Osteoblast (primary cell): ENCODE results near the gene SH3D19. TPM values are rescaled to one million over a fixed set of nuclear protein-coding genes. Genes with fewer than 3 reads are reported as not detected.
A peak's percentile ranks its signal among the peaks of the same experiment; 100 is the strongest.

ENCODE experiments used
- DNase-seq: peaks from one replicate; pipeline ENCODE4 v3.0.0; 2011; ENCODE audit warnings: low spot score, mixed read lengths; ENCODE audit not compliant: insufficient read length; ENCODE audit errors: missing footprints
- H2AFZ ChIP-seq: 2 replicates; pipeline ENCODE4 v1.6.0; 2011; ENCODE audit warnings: mild to moderate bottlenecking, low read length
- H3K27ac ChIP-seq: 2 replicates; pipeline ENCODE4 v1.5.1; 2011; ENCODE audit warnings: mild to moderate bottlenecking, low read depth, low read length, moderate library complexity
- H3K27me3 ChIP-seq: 2 replicates; pipeline ENCODE4 v1.6.0; 2012; ENCODE audit warnings: mild to moderate bottlenecking, control low read depth, inconsistent platforms, low read length, moderate library complexity; ENCODE audit not compliant: insufficient read depth
- H3K36me3 ChIP-seq: 2 replicates; pipeline ENCODE4 v1.5.1; 2011; ENCODE audit warnings: mild to moderate bottlenecking, low read length, control low read depth, moderate library complexity; ENCODE audit not compliant: insufficient read depth
- H3K4me1 ChIP-seq: 2 replicates; pipeline ENCODE4 v1.5.1; 2011; ENCODE audit warnings: mild to moderate bottlenecking, low read length, control low read depth, moderate library complexity; ENCODE audit not compliant: insufficient read depth
- H3K4me2 ChIP-seq: 2 replicates; pipeline ENCODE4 v1.6.0; 2011; ENCODE audit warnings: mild to moderate bottlenecking, low read length; ENCODE audit not compliant: insufficient read depth
- H3K4me3 ChIP-seq: fragments of 200-600 bp; sonication (generic); 3 replicates; pipeline ENCODE4 v1.5.1; 2012; ENCODE audit warnings: mild to moderate bottlenecking, low read length, inconsistent platforms; ENCODE audit not compliant: insufficient read depth
- H3K79me2 ChIP-seq: 2 replicates; pipeline ENCODE4 v1.6.0; 2012; ENCODE audit warnings: mild to moderate bottlenecking, low read length, control low read depth, inconsistent platforms; ENCODE audit not compliant: insufficient read depth
- H3K9me3 ChIP-seq: 2 replicates; pipeline ENCODE4 v1.5.1; 2011; ENCODE audit warnings: low read depth, low read length, control low read depth
- H4K20me1 ChIP-seq: 2 replicates; pipeline ENCODE4 v1.6.0; 2012; ENCODE audit warnings: mild to moderate bottlenecking, low read length, control low read depth; ENCODE audit not compliant: insufficient read depth
- total RNA-seq: library from RNA; depleted of rRNA; stranded (reverse); fragments of >200 nt; gene quantifications from 2 replicates; pipeline ENCODE4 v1.2.3, GENCODE V29; 2012
- TF ChIP-seq, protein P1 (sequence below): IDR thresholded peaks from 2 replicates; pipeline ENCODE4 v1.5.1; 2011; ENCODE audit warnings: mild to moderate bottlenecking, low read depth, low read length, moderate library complexity; ENCODE audit errors: extremely low read depth

SH3D19 gene
- total RNA-seq, 1 donor = 74.9 TPM

DNA sequence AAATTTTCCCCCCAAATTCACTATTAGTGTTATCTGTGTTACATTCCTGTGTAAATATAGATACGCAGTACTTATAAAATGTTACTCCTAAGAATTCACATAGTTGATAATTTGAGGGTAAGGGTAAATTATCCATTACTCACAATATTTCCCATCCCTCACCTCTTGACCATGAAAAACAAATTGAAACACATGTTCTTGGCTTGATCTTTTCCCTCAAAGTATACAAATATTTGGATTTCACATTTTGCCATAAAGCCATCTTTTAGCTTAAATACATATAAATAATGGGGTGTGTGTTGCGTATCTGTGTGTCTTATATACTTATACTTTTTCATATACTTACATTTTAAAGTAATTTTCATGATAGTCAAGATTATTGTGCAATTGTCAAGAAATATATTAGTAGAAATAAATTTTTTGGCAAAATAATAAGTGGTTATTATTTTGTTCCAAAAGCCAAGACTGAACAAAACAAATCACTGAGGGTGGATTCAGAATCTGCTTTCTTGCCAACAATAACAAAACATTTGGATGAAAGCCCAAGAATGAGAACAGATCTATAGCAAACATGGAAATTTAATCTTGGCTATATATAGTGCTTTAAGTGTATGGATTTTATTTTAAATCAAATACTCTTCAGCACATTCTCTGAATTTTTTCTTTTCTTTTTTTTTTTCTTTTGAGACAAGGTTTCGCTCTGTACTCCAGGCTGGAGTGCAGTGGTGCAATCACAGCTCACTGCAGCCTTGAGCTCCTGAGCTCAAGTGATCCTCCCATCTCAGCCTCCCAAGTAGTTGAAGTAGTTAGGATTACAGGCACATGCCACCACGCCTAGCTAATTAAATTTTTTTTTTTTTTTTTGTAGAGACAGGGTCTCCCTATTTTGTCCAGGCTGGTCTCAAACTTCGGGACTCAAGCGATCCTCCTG, 97.0 kb downstream of the SH3D19 start:
- Histone ChIP-seq H3K4me2 (peak overlapping the region; percentile 92), H4K20me1 (no peaks in the 10 kb centered on the region), H3K9me3 (no peaks in the 10 kb centered on the region), H3K4me3 (peak overlapping the region; percentile 71), H3K27ac (peak overlapping the region; percentile 81), H3K27me3 (no peaks in the 10 kb centered on the region), H2AFZ (peak overlapping the region; percentile 56), H3K4me1 (peaks cover 22% of the 10 kb centered on the region), H3K79me2 (peaks cover 4% of the 10 kb centered on the region), H3K36me3 (no peaks in the 10 kb centered on the region)
- peak; percentile 80 for DNase-seq
- TF ChIP-seq, protein P1, sequence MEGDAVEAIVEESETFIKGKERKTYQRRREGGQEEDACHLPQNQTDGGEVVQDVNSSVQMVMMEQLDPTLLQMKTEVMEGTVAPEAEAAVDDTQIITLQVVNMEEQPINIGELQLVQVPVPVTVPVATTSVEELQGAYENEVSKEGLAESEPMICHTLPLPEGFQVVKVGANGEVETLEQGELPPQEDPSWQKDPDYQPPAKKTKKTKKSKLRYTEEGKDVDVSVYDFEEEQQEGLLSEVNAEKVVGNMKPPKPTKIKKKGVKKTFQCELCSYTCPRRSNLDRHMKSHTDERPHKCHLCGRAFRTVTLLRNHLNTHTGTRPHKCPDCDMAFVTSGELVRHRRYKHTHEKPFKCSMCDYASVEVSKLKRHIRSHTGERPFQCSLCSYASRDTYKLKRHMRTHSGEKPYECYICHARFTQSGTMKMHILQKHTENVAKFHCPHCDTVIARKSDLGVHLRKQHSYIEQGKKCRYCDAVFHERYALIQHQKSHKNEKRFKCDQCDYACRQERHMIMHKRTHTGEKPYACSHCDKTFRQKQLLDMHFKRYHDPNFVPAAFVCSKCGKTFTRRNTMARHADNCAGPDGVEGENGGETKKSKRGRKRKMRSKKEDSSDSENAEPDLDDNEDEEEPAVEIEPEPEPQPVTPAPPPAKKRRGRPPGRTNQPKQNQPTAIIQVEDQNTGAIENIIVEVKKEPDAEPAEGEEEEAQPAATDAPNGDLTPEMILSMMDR = no peak

DNA sequence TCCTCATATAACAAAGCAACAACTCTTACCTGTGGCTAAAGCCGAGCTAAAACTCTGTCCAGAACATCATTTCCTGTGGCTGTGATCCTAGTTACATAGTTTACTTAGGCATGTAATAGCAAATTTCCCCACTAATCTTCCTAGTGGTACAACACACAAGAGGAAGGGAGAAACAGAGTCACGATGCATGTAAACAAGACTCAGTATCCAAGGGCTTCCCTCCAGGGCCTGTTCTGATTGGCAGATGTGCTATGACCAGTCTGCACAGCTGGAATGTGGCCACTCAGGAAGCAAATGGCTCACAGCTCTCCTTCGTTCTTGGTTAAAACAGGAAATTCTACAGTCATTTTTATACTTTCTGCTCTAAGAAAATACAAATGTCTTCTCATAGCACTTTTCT, 97.7 kb downstream of the SH3D19 start:
- Histone ChIP-seq H3K4me1 (peaks cover 22% of the 10 kb centered on the region), H3K79me2 (peaks cover 4% of the 10 kb centered on the region), H3K27me3 (no peaks in the 10 kb centered on the region), H3K4me2 (peak overlapping the region; percentile 92), H3K36me3 (no peaks in the 10 kb centered on the region), H2AFZ (peak overlapping the region; percentile 56), H3K9me3 (no peaks in the 10 kb centered on the region), H3K4me3 (peak overlapping the region; percentile 71), H3K27ac (peak overlapping the region; percentile 81), H4K20me1 (no peaks in the 10 kb centered on the region)
- TF ChIP-seq, protein P1 = no peak
- peak; percentile 91 for DNase-seq

DNA sequence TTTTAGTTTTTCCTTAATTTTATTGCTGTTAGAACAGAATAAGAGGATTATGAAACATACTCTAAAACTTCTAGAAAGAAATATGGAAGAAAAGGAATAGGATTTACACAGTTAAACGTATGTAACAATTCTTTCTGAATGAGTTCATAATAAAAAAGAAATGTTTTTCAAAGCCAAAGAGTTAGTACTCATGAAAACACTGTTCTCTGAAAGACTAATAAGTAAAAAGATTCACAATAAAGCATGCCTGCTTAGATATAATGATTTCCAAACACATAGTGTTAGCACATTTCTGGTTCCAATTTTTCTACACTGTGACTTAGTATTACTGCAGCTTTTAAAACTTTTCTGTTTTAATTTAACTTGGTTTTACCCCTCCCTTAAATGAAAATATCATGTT, 98.2 kb downstream of the SH3D19 start:
- Histone ChIP-seq H4K20me1 (no peaks in the 10 kb centered on the region), H3K4me2 (peak overlapping the region; percentile 92), H3K79me2 (peaks cover 4% of the 10 kb centered on the region), H3K4me3 (peak overlapping the region; percentile 71), H3K4me1 (peaks cover 22% of the 10 kb centered on the region), H2AFZ (peak overlapping the region; percentile 56), H3K27me3 (no peaks in the 10 kb centered on the region), H3K27ac (peak overlapping the region; percentile 81), H3K36me3 (no peaks in the 10 kb centered on the region), H3K9me3 (no peaks in the 10 kb centered on the region)
- DNase-seq = no peak
- TF ChIP-seq, protein P1 = no peak
